Measurements from ENCODE around the gene S100A9.
A peak's percentile ranks its signal among the peaks of the same experiment; 100 is the strongest.

- TF ChIP-seq POLR2A (IDR thresholded peaks at IDR 0.05) (no peak), CTCF (IDR thresholded peaks at IDR 0.05) (peak in 1 of 4 experiments; percentile 4)
Measured at GRCh38 chr1:153355445-153356071, 2.1 kb upstream of the S100A9 start.
